Measurements from ENCODE around the gene EFCAB6. TPM values are rescaled to one million over a fixed set of nuclear protein-coding genes. Genes with fewer than 3 reads are reported as not detected.

Gene EFCAB6
- total and polyA plus RNA-seq, 8 donors: 2.0 to 5.5 (median 3.5) TPM

- Histone ChIP-seq H3K4me3 (no peak overlapping the region), H3K27me3 (peaks cover 0 to 31% of the 10 kb centered on the region in 2 donors), H3K9me3 (peaks cover 0 to 3% of the 10 kb centered on the region in 2 donors), H3K27ac (no peak overlapping the region), H3K4me1 (no peaks in the 10 kb centered on the region), H3K36me3 (no peaks in the 10 kb centered on the region)
- DNase-seq (peak in 1 of 4 donors; percentile 42), ATAC-seq (no peak)
- TF ChIP-seq CTCF (IDR thresholded peaks at IDR 0.05): no peak
- intact Hi-C loops (cut with DNase I): no loop called here
Observed at GRCh38 chr22:43493297-43493696, 318.8 kb downstream of the EFCAB6 start.

GRCh38 chr22:43491737-43492136, 320.4 kb downstream of the EFCAB6 start:
- Histone ChIP-seq H3K4me1 (no peaks in the 10 kb centered on the region), H3K36me3 (no peaks in the 10 kb centered on the region), H3K27ac (no peak overlapping the region), H3K9me3 (no peaks in the 10 kb centered on the region), H3K27me3 (peaks cover 0 to 46% of the 10 kb centered on the region in 2 donors), H3K4me3 (no peak overlapping the region)
- intact Hi-C loops (cut with DNase I): no loop called here
- no peak for TF ChIP-seq CTCF (IDR thresholded peaks at IDR 0.05)
- DNase-seq (no peak), ATAC-seq (no peak)

GRCh38 chr22:43491177-43491576, 320.9 kb downstream of the EFCAB6 start:
- ATAC-seq (no peak), DNase-seq (no peak)
- Histone ChIP-seq H3K4me3 (no peak overlapping the region), H3K9me3 (no peaks in the 10 kb centered on the region), H3K27ac (no peak overlapping the region), H3K4me1 (no peaks in the 10 kb centered on the region), H3K27me3 (peaks cover 0 to 51% of the 10 kb centered on the region in 2 donors), H3K36me3 (no peaks in the 10 kb centered on the region)
- intact Hi-C loops (cut with DNase I): no loop called here
- no peak for TF ChIP-seq CTCF (IDR thresholded peaks at IDR 0.05)

GRCh38 chr22:43490311-43490710, 321.8 kb downstream of the EFCAB6 start:
- Histone ChIP-seq H3K27ac (no peak overlapping the region), H3K27me3 (peaks cover 0 to 59% of the 10 kb centered on the region in 2 donors), H3K9me3 (no peaks in the 10 kb centered on the region), H3K36me3 (no peaks in the 10 kb centered on the region), H3K4me1 (no peaks in the 10 kb centered on the region), H3K4me3 (no peak overlapping the region)
- ATAC-seq (no peak), DNase-seq (peak in 1 of 4 donors; percentile 33)
- intact Hi-C loops (cut with DNase I): no loop called here
- no peak for TF ChIP-seq CTCF (IDR thresholded peaks at IDR 0.05)

GRCh38 chr22:43488937-43489336, 323.2 kb downstream of the EFCAB6 start:
- no peak overlapping the region for H3K4me3 ChIP-seq
- H3K36me3 ChIP-seq: no peaks in the 10 kb centered on the region
- H3K4me1 ChIP-seq: no peaks in the 10 kb centered on the region
- no peaks in the 10 kb centered on the region for H3K9me3 ChIP-seq
- no peak for TF ChIP-seq CTCF (IDR thresholded peaks at IDR 0.05)
- H3K27ac ChIP-seq: no peak overlapping the region
- H3K27me3 ChIP-seq: peaks cover 0 to 70% of the 10 kb centered on the region in 2 donors
- intact Hi-C loops (cut with DNase I): no loop called here
- ATAC-seq (no peak), DNase-seq (peak in 1 of 4 donors; percentile 49)

All from left lung (tissue), 10 donors.